Smooth muscle cell (in vitro differentiated cells): Measurements from ENCODE around the gene PPP1R37. TPM values are rescaled to one million over a fixed set of nuclear protein-coding genes. Genes with fewer than 3 reads are reported as not detected.

ENCODE experiments used
- DNase-seq: peaks from one replicate; lab custom pipeline; 2025; ENCODE audit not compliant: unreplicated experiment; lab: John Stamatoyannopoulos, UW
- H2AFZ ChIP-seq: fragments of 200-600 bp; sonication (generic); 2 replicates; pipeline ENCODE4 v1.6.0; 2016; ENCODE audit warnings: antibody characterized with exemption, low read depth, mild to moderate bottlenecking
- H3F3A ChIP-seq: fragments of 200-600 bp; sonication (generic); 2 replicates; pipeline ENCODE4 v1.6.0; 2017; ENCODE audit warnings: antibody characterized with exemption, low read depth
- H3K27ac ChIP-seq: fragments of 200-600 bp; sonication (generic); 2 replicates; pipeline ENCODE4 v1.5.1; 2016; ENCODE audit warnings: low read depth, mild to moderate bottlenecking
- H3K27me3 ChIP-seq: fragments of 200-600 bp; sonication (generic); 2 replicates; pipeline ENCODE4 v1.6.1; 2016; ENCODE audit warnings: low read depth, mild to moderate bottlenecking
- H3K36me3 ChIP-seq: fragments of 200-600 bp; sonication (generic); 2 replicates; pipeline ENCODE4 v1.5.1; 2016; ENCODE audit warnings: low read depth
- H3K4me1 ChIP-seq: fragments of 200-600 bp; sonication (generic); 2 replicates; pipeline ENCODE4 v1.5.1; 2016; ENCODE audit warnings: low read depth
- H3K4me2 ChIP-seq: fragments of 200-600 bp; sonication (generic); 2 replicates; pipeline ENCODE4 v1.6.0; 2016; ENCODE audit warnings: mild to moderate bottlenecking
- H3K4me3 ChIP-seq: fragments of 200-600 bp; sonication (generic); 2 replicates; pipeline ENCODE4 v1.5.1; 2016; ENCODE audit warnings: mild to moderate bottlenecking
- H3K79me2 ChIP-seq: fragments of 200-600 bp; sonication (generic); 2 replicates; pipeline ENCODE4 v1.6.0; 2016; ENCODE audit warnings: low read depth, mild to moderate bottlenecking
- H3K9ac ChIP-seq: fragments of 200-600 bp; sonication (generic); 2 replicates; pipeline ENCODE4 v1.6.0; 2016; ENCODE audit warnings: low read depth
- H3K9me3 ChIP-seq: fragments of 200-600 bp; sonication (generic); replicated peaks from 2 replicates; pipeline ENCODE4 v1.5.1; 2016; ENCODE audit warnings: low read depth
- H4K20me1 ChIP-seq: fragments of 200-600 bp; sonication (generic); 2 replicates; pipeline ENCODE4 v1.6.0; 2016; ENCODE audit warnings: low read depth
- WGBS: methylation state at CpG from one replicate; pipeline ENCODE4 v1.1.7; 2016; ENCODE audit warnings: low lambda C conversion rate; 5-methylcytosine and 5-hydroxymethylcytosine counted together
- polyA plus RNA-seq: library from polyadenylated mRNA; unstranded; fragments of >200 nt; fragmentation: Nextera tagmentation; extraction: Ambion mirVana; gene quantifications from 2 replicates; pipeline ENCODE4 v1.2.1, GENCODE V29; 2016
- total RNA-seq: library from RNA; depleted of rRNA; stranded (reverse); fragments of >200 nt; gene quantifications from 2 replicates; pipeline ENCODE4 v1.2.3, GENCODE V29; 2014
- TF ChIP-seq, protein P1 (sequence below): fragments of 200-600 bp; sonication (generic); IDR thresholded peaks from 2 replicates; pipeline ENCODE4 v1.5.1; 2017; ENCODE audit warnings: borderline replicate concordance, mild to moderate bottlenecking, antibody characterized with exemption; ENCODE audit not compliant: insufficient read depth, poor library complexity, severe bottlenecking

PPP1R37 gene
- total and polyA plus RNA-seq, 2 experiments from 2014 or later: 8.2 to 11.7 TPM

DNA sequence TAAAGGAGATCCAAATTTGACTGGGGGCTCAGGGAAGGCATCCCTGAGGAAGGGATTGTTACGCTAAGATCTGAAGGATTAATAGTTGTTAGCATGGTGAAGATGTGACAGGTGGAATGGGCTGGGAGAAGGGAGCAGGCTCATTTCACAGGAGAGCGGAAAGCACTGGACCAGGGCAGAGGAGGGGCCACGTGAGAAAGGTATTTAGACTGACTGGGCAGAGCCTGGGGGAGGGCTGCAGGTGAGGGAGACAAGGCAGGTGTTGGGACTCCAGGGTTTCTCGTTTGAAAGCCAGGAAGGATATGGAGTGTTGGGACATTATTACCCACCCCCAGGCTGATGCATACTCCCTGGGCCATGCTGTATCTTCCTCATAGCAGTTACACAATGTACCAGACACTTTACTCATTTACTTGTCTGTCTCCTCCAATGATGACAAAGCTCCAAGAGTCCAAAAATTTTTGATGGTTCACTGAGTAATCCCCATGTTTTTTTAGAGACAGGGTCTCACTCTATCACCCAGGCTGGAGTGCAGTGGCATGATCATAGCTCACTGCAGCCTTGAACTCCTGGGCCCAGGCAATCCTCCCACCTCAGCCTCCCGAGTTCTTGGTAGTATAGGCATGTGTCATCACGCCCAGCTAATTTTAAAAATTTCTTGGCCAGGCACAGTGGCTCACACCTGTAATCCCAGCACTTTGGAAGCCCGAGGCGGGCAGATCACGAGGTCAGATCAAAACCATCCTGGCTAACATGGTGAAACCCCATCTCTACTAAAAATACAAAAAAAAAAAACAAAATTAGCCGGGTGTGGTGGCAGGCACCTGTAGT is 82.8 kb downstream of the PPP1R37 start:
- WGBS: 86% methylated on average over 10 of the region's 10 CpGs
- no peak overlapping the region for H3K9ac ChIP-seq

DNA sequence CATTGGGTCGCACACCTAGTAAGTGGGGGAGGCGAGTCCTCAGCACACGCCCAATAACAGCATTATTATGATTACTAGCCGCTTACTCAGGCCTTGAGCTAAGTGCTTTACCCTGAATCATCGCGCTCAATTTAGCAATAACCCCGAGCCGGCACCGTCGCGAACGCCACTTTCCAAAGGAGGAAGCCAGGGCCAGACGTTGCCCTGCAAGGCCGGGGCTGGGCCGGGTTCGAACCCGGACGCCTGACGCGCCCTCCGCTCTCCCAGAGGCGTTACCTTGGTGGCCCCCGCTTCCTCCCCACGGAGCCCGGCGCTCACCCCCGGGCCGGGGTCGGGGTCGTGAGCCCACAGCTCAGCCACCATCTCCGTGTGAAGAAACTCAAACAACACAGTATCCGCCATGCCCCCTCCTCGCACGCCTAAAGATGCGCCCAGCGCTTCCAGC is 84.9 kb downstream of the PPP1R37 start, which contains the start of gene TRAPPC6A:
TRAPPC6A (minus strand) TSS at position 421 of the 445 bp plus-strand sequence; CDS start at position 402, 19 bp downstream.
- TF ChIP-seq, protein P1, sequence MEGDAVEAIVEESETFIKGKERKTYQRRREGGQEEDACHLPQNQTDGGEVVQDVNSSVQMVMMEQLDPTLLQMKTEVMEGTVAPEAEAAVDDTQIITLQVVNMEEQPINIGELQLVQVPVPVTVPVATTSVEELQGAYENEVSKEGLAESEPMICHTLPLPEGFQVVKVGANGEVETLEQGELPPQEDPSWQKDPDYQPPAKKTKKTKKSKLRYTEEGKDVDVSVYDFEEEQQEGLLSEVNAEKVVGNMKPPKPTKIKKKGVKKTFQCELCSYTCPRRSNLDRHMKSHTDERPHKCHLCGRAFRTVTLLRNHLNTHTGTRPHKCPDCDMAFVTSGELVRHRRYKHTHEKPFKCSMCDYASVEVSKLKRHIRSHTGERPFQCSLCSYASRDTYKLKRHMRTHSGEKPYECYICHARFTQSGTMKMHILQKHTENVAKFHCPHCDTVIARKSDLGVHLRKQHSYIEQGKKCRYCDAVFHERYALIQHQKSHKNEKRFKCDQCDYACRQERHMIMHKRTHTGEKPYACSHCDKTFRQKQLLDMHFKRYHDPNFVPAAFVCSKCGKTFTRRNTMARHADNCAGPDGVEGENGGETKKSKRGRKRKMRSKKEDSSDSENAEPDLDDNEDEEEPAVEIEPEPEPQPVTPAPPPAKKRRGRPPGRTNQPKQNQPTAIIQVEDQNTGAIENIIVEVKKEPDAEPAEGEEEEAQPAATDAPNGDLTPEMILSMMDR: no peak
- Histone ChIP-seq H3F3A (peaks cover 6% of the 10 kb centered on the region), H2AFZ (peak within 1 kb of the TSS; percentile 51), H3K79me2 (peaks cover 19% of the 10 kb centered on the region), H3K27ac (peak within 1 kb of the TSS; percentile 100), H3K4me2 (peak within 1 kb of the TSS; percentile 93), H3K9me3 (no peaks in the 10 kb centered on the region), H4K20me1 (peaks cover 18% of the 10 kb centered on the region), H3K4me1 (peaks cover 7% of the 10 kb centered on the region), H3K36me3 (no peaks in the 10 kb centered on the region), H3K4me3 (peak within 1 kb of the TSS; percentile 83), H3K9ac (peak within 1 kb of the TSS; percentile 99), H3K27me3 (no peaks in the 10 kb centered on the region)
- no peak for DNase-seq
- 4% methylated on average over 35 of the region's 36 CpGs for WGBS

More for the DNA sequence above, 82.8 kb downstream of the PPP1R37 start:
- H3K27ac ChIP-seq: no peak overlapping the region
- peaks cover 6% of the 10 kb centered on the region for H3F3A ChIP-seq
- no peak overlapping the region for H3K4me3 ChIP-seq
- TF ChIP-seq, protein P1: no peak
- H3K79me2 ChIP-seq: peaks cover 11% of the 10 kb centered on the region
- peaks cover 10% of the 10 kb centered on the region for H4K20me1 ChIP-seq
- H3K36me3 ChIP-seq: no peaks in the 10 kb centered on the region
- H3K4me1 ChIP-seq: peaks cover 12% of the 10 kb centered on the region
- no peak for DNase-seq
- H2AFZ ChIP-seq: no peak overlapping the region
- no peaks in the 10 kb centered on the region for H3K27me3 ChIP-seq
- H3K9me3 ChIP-seq: no peaks in the 10 kb centered on the region
- no peak overlapping the region for H3K4me2 ChIP-seq

DNA sequence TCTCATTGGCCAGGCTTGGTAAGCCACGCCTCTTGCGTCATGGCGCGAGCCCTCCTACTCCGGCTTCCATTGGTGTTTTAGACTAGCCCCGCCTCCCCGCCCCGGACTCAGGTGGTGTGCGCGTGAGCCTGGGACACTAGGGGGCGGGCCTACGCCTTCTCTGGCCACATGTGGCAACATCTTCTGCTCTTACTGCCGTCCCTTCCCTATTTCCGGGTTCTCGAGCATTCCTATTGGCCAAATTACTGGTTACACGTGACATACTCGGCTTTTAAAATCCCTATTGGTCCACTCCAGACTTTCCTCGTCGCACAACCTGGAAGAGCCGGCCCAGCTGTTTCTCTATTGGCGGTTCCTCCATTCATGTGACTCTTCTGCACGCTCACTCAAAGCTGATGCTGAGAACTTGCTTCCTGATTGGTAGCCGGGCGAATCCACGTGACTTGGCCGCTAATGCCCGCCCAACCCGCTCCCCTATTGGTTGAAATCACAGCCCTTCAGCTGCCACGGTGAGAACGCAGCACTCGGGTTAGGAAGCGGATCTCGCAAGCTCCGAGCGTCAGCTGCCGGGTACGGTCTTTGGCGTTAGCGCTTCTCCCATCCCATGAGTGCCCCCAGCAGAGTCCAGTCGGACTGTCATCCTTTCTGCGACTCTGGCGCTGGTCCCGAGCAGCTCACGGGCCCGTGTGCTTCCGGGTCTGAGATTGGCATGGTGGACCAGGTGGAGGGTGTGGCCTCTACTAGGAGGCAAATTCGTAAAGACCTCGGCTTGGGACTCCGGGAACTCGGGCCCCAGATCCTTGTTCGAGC is 85.5 kb downstream of the PPP1R37 start, which contains the start of gene BLOC1S3:
BLOC1S3 (plus strand) TSS at position 523 of the 810 bp plus-strand sequence. CDS start 513 bp downstream, outside the sequence.
- Histone ChIP-seq H3K27ac (peak within 1 kb of the TSS; percentile 100), H4K20me1 (peaks cover 18% of the 10 kb centered on the region), H3K79me2 (peaks cover 19% of the 10 kb centered on the region), H3K4me3 (peak within 1 kb of the TSS; percentile 83), H3K9ac (peak within 1 kb of the TSS; percentile 99), H2AFZ (peak within 1 kb of the TSS; percentile 51), H3K27me3 (no peaks in the 10 kb centered on the region), H3K4me1 (peaks cover 7% of the 10 kb centered on the region), H3K9me3 (no peaks in the 10 kb centered on the region), H3K4me2 (peak within 1 kb of the TSS; percentile 93), H3F3A (peaks cover 6% of the 10 kb centered on the region), H3K36me3 (no peaks in the 10 kb centered on the region)
- TF ChIP-seq, protein P1: peak; percentile 30
- DNase-seq: peak; percentile 96
- WGBS: 1% methylated on average over 51 of the region's 51 CpGs
